Epithelial cell of esophagus (primary cell): ENCODE results near the gene SPTLC3.
A peak's percentile ranks its signal among the peaks of the same experiment; 100 is the strongest.

Source experiments
- DNase-seq: peaks from one replicate; pipeline ENCODE4 v3.0.0; 2010; ENCODE audit warnings: low read depth
- H3K4me3 ChIP-seq: 2 replicates; pipeline ENCODE4 v1.5.1; 2011; ENCODE audit warnings: mild to moderate bottlenecking, low read length, control low read depth
- CTCF ChIP-seq: IDR thresholded peaks from 2 replicates; pipeline ENCODE4 v1.5.1; 2011; ENCODE audit warnings: low read depth, mild to moderate bottlenecking, low read length, control low read depth, inconsistent platforms; ENCODE audit not compliant: insufficient read depth; ENCODE audit errors: missing control alignments

SPTLC3 gene

DNA sequence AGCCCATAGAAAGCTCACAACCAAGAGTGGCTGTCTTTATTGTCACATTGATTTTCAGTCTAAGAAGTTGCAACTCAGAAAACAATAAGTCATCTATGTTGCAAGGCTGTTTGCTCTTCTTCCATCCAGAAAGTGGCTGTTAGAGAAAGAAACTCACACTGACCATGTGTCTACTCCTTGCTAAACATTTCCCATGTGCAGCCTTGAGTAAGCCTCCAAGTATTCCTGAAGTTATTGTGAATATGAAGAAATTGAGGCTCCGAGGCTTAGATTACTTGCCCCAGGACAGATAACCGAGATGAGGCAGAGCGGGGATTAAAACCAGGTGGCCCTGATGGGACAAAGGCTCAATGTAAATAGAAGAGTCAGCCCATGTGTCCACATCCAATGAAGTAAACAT, 105.0 kb downstream of the SPTLC3 start:
- no peak for DNase-seq
- no peak overlapping the region for H3K4me3 ChIP-seq
- TF ChIP-seq CTCF: no peak

DNA sequence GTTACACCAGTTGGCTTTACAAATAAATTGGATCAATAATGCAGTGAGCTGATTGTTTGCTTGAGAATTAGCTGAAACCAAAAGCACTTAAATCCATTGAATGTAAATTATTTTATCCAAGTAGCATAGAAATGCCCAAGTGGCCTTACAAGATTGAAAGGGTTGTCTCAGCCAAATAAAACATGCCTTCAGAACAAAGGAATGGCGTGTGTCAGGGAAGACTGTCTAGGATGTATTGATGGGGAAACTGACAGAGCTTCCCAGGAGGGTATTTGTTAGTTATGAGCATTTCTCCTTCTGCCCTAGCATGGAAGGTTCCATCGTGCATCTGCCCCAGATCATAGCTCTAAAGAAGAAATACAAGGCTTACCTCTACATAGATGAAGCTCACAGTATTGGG, 108.4 kb downstream of the SPTLC3 start:
- H3K4me3 ChIP-seq: no peak overlapping the region
- no peak for TF ChIP-seq CTCF
- DNase-seq: no peak

DNA sequence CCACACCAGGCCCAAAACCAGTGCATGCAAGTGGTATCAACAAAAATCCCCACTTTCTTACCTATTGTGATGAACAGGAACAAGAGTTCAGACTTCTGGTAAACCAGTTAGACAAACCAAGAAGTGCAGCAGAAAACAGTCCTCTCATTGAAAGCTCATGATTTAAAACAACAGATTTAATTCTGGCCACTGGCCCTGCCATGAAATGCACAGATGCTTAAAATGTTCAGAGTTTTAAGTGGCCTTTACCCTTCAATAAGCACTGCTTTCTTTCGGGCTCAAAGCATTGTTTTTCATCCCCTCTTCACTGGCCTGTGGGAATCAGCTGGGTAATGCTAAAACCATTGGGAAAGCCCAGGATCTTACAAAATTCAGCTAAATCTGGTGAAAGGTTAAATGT, 109.9 kb downstream of the SPTLC3 start:
- DNase-seq: no peak
- no peak overlapping the region for H3K4me3 ChIP-seq
- TF ChIP-seq CTCF: no peak

GRCh38 chr20:13119583-13119982, 110.8 kb downstream of the SPTLC3 start:
- H3K4me3 ChIP-seq: no peak overlapping the region
- TF ChIP-seq CTCF: peak; percentile 95
- peak; percentile 69 for DNase-seq

DNA sequence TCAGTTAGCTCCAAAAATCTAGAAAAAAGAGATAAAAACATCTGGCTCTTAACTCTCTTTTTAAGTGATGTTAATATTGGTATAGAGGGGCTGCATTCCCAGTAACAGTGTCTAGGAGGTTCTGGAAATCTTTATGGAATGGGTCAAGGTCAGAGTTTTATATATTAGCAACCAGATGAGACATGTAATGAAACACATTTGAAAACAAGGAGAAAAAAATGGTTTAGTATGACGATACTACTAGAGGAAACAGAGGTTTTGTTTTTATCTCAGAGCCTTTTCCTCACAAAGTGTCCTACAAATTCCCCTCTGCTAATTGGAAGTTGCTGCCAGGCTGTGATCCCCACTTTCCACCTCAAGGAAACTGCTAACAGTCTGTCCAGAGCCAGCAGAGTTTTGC, 111.7 kb downstream of the SPTLC3 start:
- DNase-seq: no peak
- TF ChIP-seq CTCF: no peak
- H3K4me3 ChIP-seq: no peak overlapping the region

DNA sequence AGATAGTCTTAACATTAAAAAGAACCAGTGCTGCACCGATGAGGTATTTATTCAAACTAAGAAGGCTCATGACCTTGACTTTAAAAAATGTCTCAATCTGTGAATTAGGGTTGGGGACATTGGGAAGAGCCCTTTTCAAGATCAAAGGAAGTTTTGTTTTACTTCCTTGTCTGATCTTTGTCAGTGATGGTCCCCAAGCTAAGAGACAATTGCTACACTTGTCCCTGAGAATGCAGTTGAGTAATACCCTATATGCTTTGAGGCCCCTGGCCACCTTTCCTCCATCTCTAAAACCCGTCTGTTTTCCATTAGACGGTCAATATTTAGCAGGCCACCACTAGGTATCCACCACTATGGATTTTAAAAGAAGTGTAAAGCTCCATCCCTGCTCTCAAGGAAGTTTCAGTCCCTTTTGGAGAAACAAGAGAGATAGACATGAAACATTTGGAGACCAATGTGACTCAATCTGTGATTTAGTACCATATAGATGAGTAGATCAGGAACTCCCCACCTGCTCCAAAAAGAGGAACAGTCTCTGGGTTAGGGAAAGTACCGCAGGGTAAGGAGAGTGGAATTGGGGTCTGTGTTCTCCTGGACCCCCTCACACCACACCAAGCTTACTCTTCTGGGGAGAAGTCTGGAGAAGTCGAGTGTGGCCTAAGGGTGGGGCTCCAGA, 113.2 kb downstream of the SPTLC3 start:
- no peak overlapping the region for H3K4me3 ChIP-seq
- DNase-seq: no peak
- TF ChIP-seq CTCF: no peak

DNA sequence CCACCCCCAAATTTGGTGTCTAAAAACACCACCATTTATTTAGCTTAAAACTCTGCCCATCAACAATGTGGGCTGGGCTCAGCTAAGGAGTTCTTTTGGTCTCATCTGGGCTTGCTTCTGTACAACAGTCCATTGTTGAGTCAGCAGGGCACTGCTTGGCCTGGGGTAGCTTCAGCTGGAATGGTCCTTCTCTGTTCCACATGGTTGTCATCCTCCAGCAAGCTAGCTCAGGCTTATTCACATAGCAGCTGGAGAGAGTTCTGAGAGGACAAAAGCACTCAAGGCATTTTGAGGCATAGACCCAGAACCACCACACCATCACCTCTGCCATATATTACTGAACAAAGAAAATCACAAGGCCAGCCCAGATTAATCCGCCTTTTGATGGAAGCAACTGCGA, 116.7 kb downstream of the SPTLC3 start:
- H3K4me3 ChIP-seq: no peak overlapping the region
- DNase-seq: no peak
- TF ChIP-seq CTCF: no peak
